HG02623 (cell line): Measurements from ENCODE around the gene FAM222A.

Source experiments
- ATAC-seq: cut with Tn5 transposase; IDR thresholded peaks from one replicate; pipeline ENCODE4 v1.9.1; 2021; ENCODE audit warnings: moderate library complexity; ENCODE audit not compliant: unreplicated experiment

Gene FAM222A

DNA sequence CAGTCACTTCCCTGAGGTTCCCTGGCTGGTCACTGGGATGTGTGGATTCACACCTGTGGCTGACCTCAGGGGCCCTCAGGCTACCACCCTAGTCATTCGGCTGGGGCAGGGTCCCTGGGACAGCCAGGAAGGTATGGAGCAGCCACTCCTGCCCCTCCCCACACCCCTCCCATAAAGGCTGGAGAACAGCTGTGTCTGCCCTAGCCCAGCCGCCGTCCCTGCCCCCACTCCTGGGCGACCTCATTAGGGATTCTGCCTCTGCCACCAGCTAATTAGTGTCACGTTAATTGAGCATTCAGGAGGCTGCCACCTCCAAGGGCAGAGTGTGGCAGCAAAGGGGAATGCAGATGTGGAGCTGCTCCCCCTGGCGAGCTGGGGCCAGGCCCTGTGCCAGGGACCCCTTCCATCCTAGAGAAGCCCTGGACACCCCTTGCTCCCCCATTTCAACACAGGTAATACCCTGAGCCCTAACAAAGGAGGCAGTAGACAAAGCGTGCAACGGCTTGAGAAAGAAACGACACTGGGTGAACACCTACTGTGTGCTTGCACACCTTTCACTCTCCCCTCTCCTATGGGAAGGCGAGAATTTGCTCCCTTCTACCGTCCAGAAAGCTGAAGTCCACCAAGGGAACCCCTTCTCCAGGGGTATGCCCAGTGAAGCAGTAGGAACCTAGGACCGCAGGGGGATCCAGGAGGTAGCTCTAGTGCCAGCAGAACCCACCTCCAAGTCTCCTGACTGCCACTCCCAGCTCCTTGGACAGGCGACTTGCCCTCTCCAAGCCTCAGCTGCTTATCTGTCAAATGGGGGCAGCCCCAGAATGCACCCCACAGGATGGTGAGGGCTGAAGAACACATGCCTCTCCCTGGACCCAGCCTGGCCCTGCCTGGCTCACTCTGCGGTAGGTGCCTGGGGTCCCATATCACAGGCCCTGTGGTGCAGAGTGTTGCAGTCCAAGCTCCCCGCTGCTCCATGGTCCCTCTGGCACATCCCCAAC is 45.1 kb downstream of the FAM222A start:
- no peak for ATAC-seq

DNA sequence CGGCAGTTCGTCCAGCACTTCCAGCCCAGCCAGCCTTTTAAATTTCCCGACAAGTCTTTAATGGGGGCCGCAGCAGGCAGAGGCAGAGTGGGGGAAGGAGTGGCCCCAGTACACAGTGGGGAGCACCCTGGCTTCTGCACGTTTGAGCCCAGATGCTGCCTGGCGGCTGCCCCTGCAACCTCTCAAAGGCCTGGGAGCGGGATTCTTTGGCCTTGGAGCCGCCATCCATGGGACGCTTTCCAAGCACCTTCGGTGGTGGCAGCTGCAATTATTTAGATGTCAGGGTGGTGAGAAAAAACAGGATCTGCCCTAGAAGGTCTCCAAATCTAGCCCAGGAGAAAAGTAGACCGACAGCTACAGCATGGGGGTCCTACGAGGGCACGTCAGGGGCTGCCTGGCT is 46.0 kb downstream of the FAM222A start:
- no peak for ATAC-seq

DNA sequence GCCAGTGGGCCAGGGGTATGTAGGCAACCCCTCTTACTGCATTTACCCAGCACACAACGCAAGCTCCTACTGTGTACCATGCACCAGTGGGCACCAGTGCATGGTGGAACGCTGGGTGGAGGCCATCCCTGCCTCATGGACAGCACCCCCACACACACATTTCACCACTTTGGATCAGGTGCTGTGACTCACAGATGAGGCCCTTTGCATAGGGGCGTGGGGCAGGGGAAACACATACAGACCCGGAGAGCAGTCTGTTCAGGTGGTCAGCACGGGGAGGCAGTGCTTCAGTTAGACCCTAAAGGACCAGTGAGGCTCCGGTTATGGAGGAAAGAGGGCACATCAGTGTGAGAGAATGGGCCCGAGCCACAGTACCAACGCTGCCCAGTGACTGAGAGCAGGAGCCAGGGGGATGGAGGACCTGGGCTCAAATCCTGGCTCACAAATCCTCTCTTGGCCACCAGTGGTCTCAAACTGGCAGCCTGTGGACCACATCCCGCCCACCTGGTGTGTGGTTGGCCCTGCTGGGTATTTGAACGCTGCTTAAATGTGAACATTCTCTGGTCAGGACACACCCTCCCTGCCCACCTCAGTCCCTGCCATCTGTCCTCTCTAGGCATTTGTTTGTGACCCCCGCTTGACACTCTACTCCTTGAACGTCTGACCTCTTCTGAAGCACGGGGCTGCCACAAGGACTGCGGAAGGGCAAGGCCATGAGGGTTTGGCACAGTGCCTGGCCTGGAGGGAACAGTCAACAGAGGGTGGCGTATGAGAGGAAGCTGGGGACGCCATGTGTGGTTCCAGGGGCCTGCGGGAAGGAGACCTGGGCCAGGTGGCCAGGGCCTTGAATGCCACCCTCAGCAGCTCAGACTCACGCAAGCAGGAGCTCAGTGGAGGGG is 46.7 kb downstream of the FAM222A start:
- ATAC-seq: no peak

DNA sequence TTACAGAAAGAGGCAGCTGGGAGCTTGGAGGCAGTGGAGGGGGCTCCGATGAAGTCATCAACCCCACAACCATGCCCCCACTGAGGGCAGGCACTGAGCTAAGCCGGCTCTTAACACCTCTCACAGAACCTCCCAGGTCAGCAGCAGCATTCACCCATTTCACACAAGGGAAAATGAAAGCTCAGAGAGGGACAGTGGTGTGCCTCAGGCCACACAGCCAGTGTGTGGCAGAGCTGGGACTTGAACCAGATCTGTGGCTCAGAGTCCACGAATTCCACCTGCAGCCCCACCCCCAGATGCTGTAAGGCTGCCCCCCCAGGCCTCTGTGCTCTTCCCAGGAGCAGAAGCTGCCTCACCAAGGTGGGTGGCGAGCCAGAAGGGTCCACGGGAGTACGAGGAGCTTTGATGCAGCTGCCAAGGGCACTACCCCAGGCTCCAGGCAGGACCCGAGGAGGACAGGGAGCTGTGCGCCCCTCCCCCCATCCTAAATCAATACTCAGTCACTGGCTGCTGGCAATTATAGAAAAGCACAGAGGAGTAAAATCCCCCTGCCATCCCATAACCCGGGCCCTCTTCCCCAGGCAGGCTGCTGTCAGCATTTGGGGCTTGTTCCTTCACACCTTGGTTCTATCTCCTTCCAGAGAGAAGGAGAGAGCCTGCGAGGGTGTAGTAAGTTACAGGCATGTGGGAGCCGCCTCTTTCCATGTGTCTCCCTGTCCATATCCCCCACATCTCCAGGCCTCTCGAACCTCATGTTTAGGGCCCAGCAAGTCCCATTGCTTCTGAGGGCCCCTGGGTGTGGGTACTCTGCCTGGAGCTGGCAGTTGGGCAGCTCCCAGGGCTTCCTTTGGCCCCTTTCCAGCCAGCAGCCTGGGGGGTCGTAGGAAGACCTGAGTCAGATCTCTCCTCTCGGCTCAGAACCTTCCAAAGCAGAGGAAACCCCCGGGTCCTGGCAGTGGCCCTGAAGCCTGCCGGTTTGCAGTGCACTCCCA is 47.6 kb downstream of the FAM222A start:
- ATAC-seq: no peak

DNA sequence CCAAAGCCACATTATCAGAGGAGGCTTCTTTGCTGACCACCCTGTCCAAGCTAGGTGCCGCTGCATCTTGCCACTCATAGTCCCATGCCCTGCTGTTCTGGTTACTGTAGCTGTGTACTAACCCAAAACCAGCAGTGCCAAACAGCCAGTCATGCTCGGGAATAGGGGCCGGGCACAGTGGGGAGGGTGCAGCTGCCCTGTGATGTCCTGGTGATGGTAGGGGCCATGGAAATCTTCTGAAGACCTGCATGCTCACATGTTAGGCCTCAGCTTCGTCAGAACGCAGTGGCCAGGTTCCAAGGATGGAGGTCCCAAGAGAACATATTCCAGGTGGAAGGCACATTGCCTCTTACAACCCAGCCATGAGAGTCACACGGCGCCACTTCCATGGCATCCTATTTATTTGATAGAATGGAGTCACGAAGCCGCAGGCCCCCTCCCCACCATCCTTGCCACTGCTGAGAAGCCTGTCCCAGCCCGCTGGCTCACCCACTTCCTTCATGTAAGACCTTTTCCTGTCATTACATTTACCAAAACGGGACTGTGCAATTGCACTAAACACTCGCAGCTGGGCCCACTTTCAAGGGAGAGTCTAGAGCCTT is 48.5 kb downstream of the FAM222A start:
- no peak for ATAC-seq

DNA sequence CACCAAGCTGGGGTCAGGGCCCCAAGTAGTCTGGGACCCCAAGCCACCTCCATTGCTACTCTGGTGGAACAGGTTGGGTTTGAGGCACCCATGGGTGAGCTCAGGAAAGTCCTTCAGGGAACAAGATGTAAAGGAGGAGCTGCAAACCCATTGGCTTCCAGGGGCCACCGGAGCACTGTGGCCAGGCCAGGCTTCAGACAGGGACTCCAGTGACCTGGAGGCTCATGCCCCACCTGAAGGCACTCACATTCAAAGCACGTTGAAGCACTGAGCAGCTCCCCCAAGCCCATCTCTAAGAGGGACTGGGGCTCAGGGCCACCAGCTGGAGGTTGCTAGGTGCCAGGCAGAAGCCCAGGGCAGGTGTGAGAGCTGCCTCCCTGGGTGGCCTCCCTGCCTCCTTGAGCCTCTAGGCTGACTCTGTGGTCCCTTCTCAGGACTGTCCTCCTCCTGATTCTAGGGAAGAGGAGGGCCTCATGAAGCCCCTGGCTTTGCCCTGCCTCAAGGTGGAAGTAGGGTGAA is 49.1 kb downstream of the FAM222A start:
- no peak for ATAC-seq

DNA sequence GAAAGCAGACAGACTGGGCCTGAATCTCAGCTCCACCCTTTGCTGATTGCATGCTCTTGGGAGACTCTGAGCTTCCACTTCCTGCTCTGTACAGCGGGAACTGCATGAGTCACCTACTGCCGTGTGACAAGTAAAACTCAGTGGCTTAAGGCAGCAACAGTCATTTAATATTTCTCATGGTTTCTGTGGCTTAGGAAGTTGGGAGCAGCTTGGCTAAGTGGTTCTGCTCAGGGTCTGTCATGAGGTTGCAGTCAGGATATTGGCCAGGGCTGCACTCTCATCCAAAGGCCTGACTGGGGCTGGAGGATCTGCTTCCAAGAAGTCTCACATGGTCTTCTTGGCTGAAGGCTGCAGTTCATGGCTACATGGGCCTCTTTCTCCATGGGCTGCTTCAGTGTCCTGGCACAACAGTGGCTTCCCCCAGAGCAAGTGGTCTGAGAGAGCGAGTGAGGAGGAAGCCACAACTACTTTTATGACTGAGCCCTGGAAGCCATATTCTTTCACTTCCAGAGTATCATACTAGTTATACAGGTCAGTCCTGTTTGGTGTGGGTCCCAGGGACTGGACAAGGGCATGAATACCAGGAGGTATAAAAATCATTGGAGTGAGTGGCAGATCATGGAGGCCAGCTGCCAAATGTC is 49.7 kb downstream of the FAM222A start:
- ATAC-seq: no peak

DNA sequence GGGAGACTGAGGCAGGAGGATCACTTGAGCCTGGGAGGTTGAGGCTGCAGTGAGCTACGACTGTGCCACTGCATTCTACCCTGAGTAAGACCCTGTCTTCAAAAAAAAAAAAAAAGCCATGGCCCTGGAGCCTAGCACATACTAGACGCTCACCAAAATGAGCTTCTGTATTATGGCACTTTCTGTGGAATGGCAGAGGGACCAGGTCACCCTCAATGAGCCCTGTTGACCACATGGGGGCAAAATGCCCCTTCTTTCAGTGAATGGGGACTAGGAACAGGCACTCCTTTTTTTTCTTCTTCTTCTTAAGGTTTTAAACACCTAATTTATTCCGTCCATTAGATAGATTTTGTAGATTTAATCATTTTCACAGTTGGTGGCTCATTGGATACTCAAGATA is 50.5 kb downstream of the FAM222A start:
- no peak for ATAC-seq

DNA sequence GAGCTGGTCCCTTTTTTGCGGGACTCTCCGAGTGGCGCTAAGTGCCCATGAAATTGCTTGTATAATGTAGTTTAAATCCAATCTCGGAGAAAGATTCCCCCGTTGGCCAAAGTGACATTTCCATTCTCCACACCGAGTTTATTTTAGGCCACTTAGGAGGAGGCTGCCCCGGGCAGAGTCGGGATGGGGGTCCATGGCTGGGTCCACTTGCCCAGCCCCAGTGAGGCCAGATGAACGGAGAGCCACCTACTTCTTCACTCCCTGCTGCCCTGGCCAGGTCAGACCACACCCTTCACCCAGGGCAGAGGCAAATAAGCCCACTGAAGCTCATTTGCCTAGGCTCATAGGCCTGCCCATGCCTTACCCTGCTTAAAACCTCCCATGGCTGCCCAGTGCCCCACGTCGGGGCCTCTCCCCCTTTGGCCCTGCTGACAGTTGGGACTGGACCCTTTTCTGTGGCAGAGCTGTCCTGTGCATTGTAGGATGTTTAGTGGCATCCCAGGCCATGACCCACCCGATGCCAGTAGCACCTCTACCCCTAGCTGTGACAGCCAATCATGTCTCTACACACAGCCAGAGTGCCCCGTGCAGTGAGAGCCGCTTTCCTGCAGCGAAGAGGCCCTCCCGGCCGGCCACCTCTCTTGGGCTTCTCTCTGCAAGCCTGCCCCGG is 51.3 kb downstream of the FAM222A start:
- ATAC-seq: no peak

DNA sequence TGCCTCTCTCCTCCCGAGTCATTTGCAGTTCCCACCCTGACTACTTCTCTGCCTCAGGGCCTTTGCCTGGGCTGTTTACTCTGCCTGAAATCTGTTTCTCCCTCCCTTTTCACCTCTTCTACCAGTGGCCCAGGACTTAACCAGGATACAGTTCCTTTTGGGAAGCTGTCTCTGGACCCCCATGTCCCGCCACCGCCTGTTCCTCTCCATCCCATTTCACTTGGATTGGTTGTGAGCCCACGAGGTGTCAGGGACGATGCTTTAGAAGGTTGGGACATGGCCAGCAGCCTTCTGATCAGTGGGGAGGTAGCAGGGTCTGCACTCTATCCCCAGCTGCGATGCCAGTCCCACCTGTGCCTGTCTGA is 51.8 kb downstream of the FAM222A start:
- ATAC-seq: no peak

DNA sequence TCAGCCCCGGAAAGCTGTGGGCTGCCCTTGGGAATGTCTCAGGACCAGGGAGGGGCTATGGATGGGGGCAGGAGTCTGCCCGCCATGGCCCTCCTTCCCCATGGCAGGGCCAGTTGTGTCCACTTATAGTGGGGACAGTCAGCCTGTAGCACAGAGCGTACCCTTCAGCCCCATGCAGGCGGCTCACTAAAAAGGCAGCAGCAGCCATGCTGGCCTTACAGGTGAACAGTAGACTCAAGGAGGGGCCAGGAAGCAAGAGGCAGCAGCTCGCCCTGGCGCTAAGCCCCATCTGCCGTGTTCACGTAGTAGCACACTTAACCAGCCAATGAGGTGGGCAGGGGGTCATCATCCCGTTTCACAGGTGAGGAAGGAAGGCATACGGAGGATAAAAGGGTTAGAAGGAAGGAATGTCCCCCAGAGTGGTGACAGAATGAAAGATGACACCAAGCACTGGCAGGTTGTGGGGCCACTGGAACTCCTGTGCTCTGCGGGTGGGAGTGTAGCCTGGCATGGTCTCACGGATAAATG is 52.7 kb downstream of the FAM222A start:
- no peak for ATAC-seq

DNA sequence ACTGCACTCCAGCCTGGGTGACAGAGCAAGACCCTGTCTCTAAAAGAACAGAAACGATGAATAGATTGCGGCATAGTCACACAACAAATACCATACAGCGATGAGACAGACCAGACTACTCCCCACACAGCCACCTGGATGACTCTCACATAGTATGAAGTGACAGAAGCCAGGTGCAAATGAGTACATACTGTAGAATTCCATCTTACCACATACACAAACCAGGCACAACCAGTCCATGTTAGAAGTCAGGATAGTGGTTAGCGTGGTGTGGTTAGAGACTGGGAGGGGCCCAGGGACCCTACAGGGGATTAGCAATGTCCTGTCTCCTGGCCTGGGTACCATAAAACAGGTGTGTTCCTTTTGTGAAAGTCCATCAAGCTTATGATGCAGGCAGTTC is 53.8 kb downstream of the FAM222A start:
- no peak for ATAC-seq

DNA sequence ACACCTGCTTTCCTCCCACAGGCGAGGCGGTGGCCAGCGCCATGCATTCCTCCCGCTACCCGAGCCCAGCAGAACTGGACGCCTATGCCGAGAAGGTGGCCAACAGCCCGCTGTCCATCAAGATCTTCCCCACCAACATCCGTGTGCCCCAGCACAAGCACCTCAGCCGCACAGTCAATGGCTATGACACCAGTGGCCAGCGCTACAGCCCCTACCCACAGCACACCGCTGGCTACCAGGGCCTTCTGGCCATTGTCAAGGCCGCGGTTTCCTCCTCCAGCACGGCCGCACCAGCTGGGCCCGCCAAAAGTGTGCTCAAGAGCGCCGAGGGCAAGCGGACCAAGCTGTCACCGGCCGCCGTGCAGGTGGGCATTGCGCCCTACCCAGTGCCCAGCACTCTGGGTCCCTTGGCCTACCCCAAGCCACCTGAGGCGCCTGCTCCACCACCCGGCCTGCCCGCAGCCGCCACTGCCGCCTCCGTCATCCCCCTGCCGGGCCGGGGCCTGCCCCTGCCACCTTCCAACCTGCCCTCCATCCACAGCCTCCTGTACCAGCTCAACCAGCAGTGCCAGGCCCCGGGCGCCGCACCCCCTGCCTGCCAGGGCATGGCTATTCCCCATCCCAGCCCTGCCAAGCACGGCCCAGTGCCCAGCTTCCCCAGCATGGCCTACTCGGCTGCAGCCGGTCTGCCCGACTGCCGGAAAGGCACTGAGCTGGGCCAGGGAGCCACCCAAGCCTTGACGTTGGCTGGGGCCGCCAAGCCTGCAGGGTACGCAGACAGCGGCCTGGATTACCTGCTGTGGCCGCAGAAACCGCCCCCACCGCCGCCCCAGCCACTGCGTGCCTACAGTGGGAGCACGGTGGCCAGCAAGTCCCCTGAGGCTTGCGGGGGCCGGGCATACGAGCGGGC is 54.6 kb downstream of the FAM222A start:
- no peak for ATAC-seq

DNA sequence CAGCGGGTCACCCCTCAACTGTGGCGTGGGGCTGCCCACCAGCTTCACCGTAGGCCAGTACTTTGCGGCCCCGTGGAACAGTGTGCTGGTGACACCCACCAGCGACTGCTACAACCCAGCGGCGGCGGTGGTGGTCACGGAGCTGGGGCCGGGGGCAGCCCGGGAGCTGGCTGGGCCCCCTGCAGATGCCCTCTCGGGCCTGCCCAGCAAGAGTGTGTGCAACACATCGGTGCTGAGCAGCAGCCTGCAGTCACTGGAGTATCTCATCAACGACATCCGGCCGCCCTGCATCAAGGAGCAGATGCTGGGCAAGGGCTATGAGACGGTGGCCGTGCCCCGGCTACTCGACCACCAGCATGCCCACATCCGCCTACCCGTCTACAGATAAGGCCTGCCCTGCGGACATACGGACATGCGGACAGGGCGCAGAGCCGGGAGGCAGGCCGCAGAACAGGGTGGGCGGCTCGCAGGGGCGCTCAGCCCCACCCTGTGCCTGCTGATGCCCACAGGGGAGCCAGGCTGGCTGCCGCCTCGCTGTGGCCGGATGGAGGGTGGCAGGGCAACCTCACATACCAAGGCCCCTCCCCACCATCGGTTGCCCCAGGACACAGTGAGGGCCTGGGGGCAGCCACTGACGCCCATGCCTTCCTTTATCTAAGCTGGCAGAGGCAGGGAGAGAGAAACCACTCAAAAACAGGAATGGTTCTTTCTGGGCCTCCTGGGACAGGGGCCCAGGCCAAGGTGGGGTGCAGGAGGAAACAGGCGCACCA is 55.5 kb downstream of the FAM222A start:
- ATAC-seq: no peak

DNA sequence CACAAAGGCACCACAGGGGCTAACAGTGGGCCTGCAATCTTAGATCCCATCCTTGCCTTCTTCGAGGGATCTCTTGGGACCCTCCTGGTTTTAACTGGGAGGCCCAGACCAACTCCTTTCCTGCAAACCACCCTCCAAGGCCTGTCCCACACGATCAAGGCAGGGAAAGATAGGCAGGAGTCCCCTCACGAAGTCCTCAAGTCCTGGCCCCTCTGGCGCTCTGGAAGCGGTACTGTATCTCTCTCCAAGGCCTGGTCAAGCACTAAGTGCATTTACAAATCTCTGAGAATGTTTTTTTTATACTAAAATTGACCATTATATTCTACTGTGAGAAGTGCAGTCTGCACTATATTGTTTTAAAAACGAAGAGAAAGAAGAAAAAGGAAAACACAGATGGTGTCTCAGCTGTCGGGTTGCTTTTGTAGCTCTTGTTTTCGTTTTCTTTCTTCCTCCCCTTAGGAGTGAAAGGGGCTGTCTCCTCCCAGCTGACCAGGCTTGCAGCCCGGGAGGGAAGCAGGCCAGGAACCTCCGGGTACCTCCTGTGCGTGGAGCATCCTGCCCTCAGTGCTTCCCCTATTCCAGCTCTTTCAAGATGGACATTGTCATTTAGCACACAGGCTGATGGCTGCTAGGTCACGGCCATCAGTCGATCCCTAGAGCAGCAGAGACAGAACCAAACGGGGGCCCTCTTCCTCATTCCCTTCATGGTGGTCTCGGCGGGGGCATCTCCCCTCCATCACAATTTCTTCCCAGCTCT is 56.7 kb downstream of the FAM222A start:
- no peak for ATAC-seq
